SK-MEL-5 (cell line): Measurements from ENCODE around the gene LGMN. TPM values are rescaled to one million over a fixed set of nuclear protein-coding genes. Genes with fewer than 3 reads are reported as not detected.

Experiments used
- total RNA-seq: library from RNA; depleted of rRNA; stranded (reverse); fragments of >200 nt; shearing (Covaris generic); gene quantifications from 2 replicates; pipeline ENCODE4 v1.2.3, GENCODE V29; 2014; rRNA removed

The LGMN gene
- total RNA-seq, 1 experiment from 2014 or later = 105 TPM

Other genes with a start within 250 kb of the LGMN start
- 2.4 and 2.6 TPM in 2 replicates for gene RIN3, start 234.8 kb downstream of the LGMN start, total RNA-seq
- 34.8 and 40.7 TPM in 2 replicates for gene GOLGA5, start 45.7 kb upstream of the LGMN start, total RNA-seq
- 6.2 and 6.7 TPM in 2 replicates for gene CHGA, start 174.5 kb upstream of the LGMN start, total RNA-seq